Activated naive CD4-positive, alpha-beta T cell treated with anti-CD3 and anti-CD28 coated beads, Interleukin-2, amount 10 ng/mL, durations not matched to agents 7 days and 5 days (primary cell): ENCODE measurements around the gene TRIM15.
"Not testable (repeated sequence)": the region's sequence is repeated elsewhere in the genome, so short reads cannot be mapped to it uniquely, and the experiment has no call there.

ENCODE experiments used
- CTCF ChIA-PET: fragments of 350-600 bp; sonication (Branson Sonifier 250); formaldehyde crosslinking; loops from one replicate; lab custom pipeline; 2021; ENCODE audit warnings: antibody characterized with exemption; lab: Charles Lee
- DNase-seq: peaks from one replicate; pipeline ENCODE4 v3.0.0-alpha.2; 2020
- H3K27ac Mint-ChIP-seq: one replicate; pipeline ENCODE4 v1.8.0; 2021; ENCODE audit warnings: mild to moderate bottlenecking, moderate library complexity, mixed read lengths
- H3K27me3 Mint-ChIP-seq: one replicate; pipeline ENCODE4 v1.8.0; 2021; ENCODE audit warnings: mild to moderate bottlenecking, mixed read lengths
- H3K36me3 Mint-ChIP-seq: one replicate; pipeline ENCODE4 v1.8.0; 2021; ENCODE audit warnings: mixed read lengths
- H3K4me1 Mint-ChIP-seq: one replicate; pipeline ENCODE4 v1.8.0; 2021; ENCODE audit warnings: mixed read lengths
- H3K4me3 Mint-ChIP-seq: one replicate; pipeline ENCODE4 v1.8.0; 2021; ENCODE audit warnings: mild to moderate bottlenecking, moderate library complexity, mixed read lengths
- H3K9me3 Mint-ChIP-seq: one replicate; pipeline ENCODE4 v1.8.0; 2021; ENCODE audit warnings: mixed read lengths

Gene TRIM15

DNA sequence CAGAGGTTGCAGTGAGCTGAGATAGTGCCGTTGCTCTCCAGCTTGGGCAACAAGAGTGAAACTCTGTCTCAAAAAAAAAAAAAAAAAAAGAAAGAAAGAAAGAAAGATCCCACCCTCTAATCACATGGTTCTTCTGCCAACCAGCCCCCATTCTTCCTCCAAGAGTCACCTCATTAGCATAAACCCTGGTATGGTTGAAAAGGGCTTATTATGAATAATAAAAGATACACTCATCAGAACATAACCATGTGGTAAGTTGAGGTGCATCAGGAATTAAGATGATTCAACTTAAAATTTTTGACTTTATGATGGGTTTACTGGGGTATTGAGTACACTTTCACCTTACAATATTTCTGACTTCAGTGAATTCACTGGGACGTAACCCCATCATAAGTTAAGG, 28.2 kb upstream of the TRIM15 start:
- CTCF ChIA-PET, result interaction anchor here (1.7 to 6.4 kb wide), 2 partner anchors 30 to 32 kb away, joined by 8 to 180 read pairs; no protein-coding TSS in a partner anchor
- Mint-ChIP-seq H3K4me3 (no peak overlapping the region), H3K27ac (no peak overlapping the region), H3K27me3 (peaks cover 68% of the 10 kb centered on the region), H3K4me1 (peaks cover 17% of the 10 kb centered on the region), H3K36me3 (no peaks in the 10 kb centered on the region), H3K9me3 (no peaks in the 10 kb centered on the region)
- no peak for DNase-seq

- Mint-ChIP-seq H3K9me3 (no peaks in the 10 kb centered on the region), H3K4me1 (peaks cover 11% of the 10 kb centered on the region), H3K27me3 (peaks cover 63% of the 10 kb centered on the region), H3K36me3 (no peaks in the 10 kb centered on the region), H3K4me3 (no peak within 1 kb of the TSS), H3K27ac (no peak within 1 kb of the TSS)
- CTCF ChIA-PET, result interaction anchor here (1.7 kb wide), 1 partner anchor 33 kb away, joined by 8 read pairs; no protein-coding TSS in a partner anchor
- DNase-seq, result no peak
These were observed 27.6 kb upstream of the TRIM15 start, which contains the start of gene TRIM40 for GRCh38 chr6:30135757-30136156. TRIM40 (plus strand) TSS chr6:30136140; CDS start chr6:30137037, 897 bp downstream.

DNA sequence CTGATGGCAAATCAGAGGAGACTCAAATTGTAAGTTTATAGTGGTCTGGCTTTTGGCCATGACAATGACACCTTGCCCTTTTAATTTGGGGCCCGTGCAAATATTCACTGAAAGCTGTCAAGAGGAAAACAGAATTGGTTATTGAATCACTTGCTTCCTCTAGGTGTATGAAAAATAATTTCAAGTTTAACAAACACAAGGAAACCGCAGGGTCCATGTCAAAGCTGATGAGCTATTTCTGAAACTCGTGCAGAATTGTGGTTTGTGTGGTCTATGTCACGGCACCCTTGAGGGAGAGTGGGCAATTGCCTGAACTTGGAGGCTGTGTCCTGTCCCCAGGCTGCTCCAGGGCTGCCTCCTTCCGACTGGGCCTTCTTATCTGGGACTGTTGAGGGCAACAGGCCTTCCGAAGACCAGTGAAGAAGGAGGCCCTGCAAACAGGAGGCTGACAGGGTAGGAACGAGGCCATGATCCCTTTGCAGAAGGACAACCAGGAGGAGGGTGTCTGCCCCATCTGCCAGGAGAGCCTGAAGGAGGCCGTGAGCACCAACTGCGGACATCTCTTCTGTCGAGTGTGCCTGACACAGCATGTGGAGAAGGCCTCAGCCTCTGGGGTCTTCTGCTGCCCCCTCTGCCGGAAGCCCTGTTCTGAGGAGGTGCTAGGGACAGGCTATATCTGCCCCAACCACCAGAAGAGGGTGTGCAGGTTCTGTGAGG, 26.6 kb upstream of the TRIM15 start:
- peaks cover 8% of the 10 kb centered on the region for H3K4me1 Mint-ChIP-seq
- H3K36me3 Mint-ChIP-seq, result no peaks in the 10 kb centered on the region
- H3K27ac Mint-ChIP-seq, result no peak overlapping the region
- H3K4me3 Mint-ChIP-seq, result no peak overlapping the region
- peaks cover 63% of the 10 kb centered on the region for H3K27me3 Mint-ChIP-seq
- no peak for DNase-seq
- CTCF ChIA-PET, result interaction anchor here (1.7 kb wide), 1 partner anchor 34 kb away, joined by 8 read pairs; no protein-coding TSS in a partner anchor
- H3K9me3 Mint-ChIP-seq, result no peaks in the 10 kb centered on the region

GRCh38 chr6:30140240-30140639, 23.1 kb upstream of the TRIM15 start:
- H3K27me3 Mint-ChIP-seq, result peaks cover 56% of the 10 kb centered on the region

DNA sequence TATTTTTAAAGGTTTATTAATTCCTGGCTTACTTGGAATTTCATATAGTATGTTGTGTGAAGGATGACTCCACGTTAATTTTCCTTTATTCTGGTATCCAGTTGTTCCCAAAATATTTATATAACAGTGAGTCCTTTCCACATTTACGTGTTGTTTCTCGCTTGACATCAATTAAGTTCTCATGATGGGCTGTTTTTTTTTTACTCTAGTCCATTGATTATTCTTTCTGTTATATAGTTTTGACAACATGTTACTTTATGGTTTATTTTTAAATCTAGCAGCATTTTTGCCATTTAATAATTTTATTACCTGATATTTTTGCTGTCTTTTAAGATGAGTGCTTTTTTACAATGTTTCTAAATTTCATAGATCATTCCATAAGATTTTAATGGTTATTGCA, 20.7 kb upstream of the TRIM15 start:
- peaks cover 63% of the 10 kb centered on the region for H3K27me3 Mint-ChIP-seq
- CTCF ChIA-PET, result interaction anchor here (0.6 to 1.4 kb wide), 5 partner anchors 11 to 38 kb away, joined by 3 to 4 read pairs (median 3); no protein-coding TSS in a partner anchor

More at GRCh38 chr6:30140240-30140639, 23.1 kb upstream of the TRIM15 start:
- H3K4me1 Mint-ChIP-seq, H3K9me3 Mint-ChIP-seq, DNase-seq, H3K27ac Mint-ChIP-seq, H3K36me3 Mint-ChIP-seq, H3K4me3 Mint-ChIP-seq: not testable (repeated sequence)
- CTCF ChIA-PET, result interaction anchor here (0.9 kb wide), 1 partner anchor 37 kb away, joined by 3 read pairs; no protein-coding TSS in a partner anchor

GRCh38 chr6:30143780-30144179, 19.6 kb upstream of the TRIM15 start:
- Mint-ChIP-seq H3K4me1 (no peaks in the 10 kb centered on the region), H3K27me3 (peaks cover 62% of the 10 kb centered on the region), H3K4me3 (no peak overlapping the region), H3K36me3 (no peaks in the 10 kb centered on the region), H3K27ac (no peak overlapping the region), H3K9me3 (no peaks in the 10 kb centered on the region)
- DNase-seq, result no peak
- CTCF ChIA-PET, result interaction anchor here (1.2 to 1.4 kb wide), 2 partner anchors 11 to 39 kb away, joined by 3 read pairs; no protein-coding TSS in a partner anchor

More for the DNA sequence above, 20.7 kb upstream of the TRIM15 start:
- DNase-seq, result no peak
- Mint-ChIP-seq H3K4me1 (no peaks in the 10 kb centered on the region), H3K9me3 (no peaks in the 10 kb centered on the region), H3K27ac (no peak overlapping the region), H3K36me3 (no peaks in the 10 kb centered on the region), H3K4me3 (no peak overlapping the region)

- H3K4me3 Mint-ChIP-seq, result no peak overlapping the region
- H3K4me1 Mint-ChIP-seq, result no peaks in the 10 kb centered on the region
- no peaks in the 10 kb centered on the region for H3K36me3 Mint-ChIP-seq
- peaks cover 54% of the 10 kb centered on the region for H3K27me3 Mint-ChIP-seq
- no peak for DNase-seq
- no peak overlapping the region for H3K27ac Mint-ChIP-seq
- no peaks in the 10 kb centered on the region for H3K9me3 Mint-ChIP-seq
- CTCF ChIA-PET, result interaction anchor here (0.8 kb wide), 1 partner anchor 14 kb away, joined by 3 read pairs; no protein-coding TSS in a partner anchor
These were observed 18.5 kb upstream of the TRIM15 start for GRCh38 chr6:30144811-30145210.

GRCh38 chr6:30145818-30146217, 17.5 kb upstream of the TRIM15 start:
- no peak overlapping the region for H3K4me3 Mint-ChIP-seq
- H3K27ac Mint-ChIP-seq, result no peak overlapping the region
- H3K4me1 Mint-ChIP-seq, result no peaks in the 10 kb centered on the region
- H3K27me3 Mint-ChIP-seq, result peaks cover 62% of the 10 kb centered on the region
- no peak for DNase-seq
- H3K36me3 Mint-ChIP-seq, result no peaks in the 10 kb centered on the region
- CTCF ChIA-PET, result no interaction called here
- H3K9me3 Mint-ChIP-seq, result no peaks in the 10 kb centered on the region

- Mint-ChIP-seq H3K4me1 (peaks cover 4% of the 10 kb centered on the region), H3K9me3 (no peaks in the 10 kb centered on the region), H3K36me3 (no peaks in the 10 kb centered on the region), H3K4me3 (no peak overlapping the region), H3K27ac (no peak overlapping the region), H3K27me3 (peaks cover 56% of the 10 kb centered on the region)
- no peak for DNase-seq
- CTCF ChIA-PET, result interaction anchor here (0.9 to 1.8 kb wide), 3 partner anchors 16 to 44 kb away, joined by 3 to 7 read pairs (median 6); no protein-coding TSS in a partner anchor
These were observed 16.2 kb upstream of the TRIM15 start for GRCh38 chr6:30147096-30147495.

DNA sequence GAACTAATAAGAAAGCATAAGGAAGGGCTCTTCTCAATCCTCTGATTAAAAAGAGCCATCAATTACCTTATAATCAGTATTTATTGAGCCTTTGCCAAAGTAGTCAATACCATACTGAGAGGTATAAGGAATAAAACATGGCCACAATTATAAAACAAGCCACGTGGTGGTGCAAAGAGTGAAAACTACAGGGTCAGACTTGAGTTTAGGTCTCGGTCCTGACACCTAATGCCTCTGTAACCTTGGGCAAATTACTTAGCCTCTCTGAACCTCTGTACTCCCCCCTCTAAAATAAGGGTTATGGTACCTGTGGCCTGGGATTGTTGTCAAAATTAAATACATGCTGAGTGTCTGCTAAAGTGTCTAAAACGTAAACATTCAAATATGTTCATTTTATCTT, 14.1 kb upstream of the TRIM15 start:
- H3K27ac Mint-ChIP-seq, result no peak overlapping the region
- H3K36me3 Mint-ChIP-seq, result no peaks in the 10 kb centered on the region
- no peak for DNase-seq
- H3K27me3 Mint-ChIP-seq, result peaks cover 70% of the 10 kb centered on the region
- CTCF ChIA-PET, result no interaction called here
- peaks cover 4% of the 10 kb centered on the region for H3K4me1 Mint-ChIP-seq
- no peak overlapping the region for H3K4me3 Mint-ChIP-seq
- H3K9me3 Mint-ChIP-seq, result no peaks in the 10 kb centered on the region

GRCh38 chr6:30149858-30150550, 13.3 kb upstream of the TRIM15 start:
- CTCF ChIA-PET, result no interaction called here
- no peak overlapping the region for H3K27ac Mint-ChIP-seq
- H3K4me3 Mint-ChIP-seq, result no peak overlapping the region
- H3K9me3 Mint-ChIP-seq, result no peaks in the 10 kb centered on the region
- H3K27me3 Mint-ChIP-seq, result peaks cover 69% of the 10 kb centered on the region
- no peaks in the 10 kb centered on the region for H3K36me3 Mint-ChIP-seq
- H3K4me1 Mint-ChIP-seq, result peaks cover 4% of the 10 kb centered on the region
- DNase-seq, result no peak

GRCh38 chr6:30150671-30151395, 12.5 kb upstream of the TRIM15 start:
- CTCF ChIA-PET, result interaction anchor here (0.8 to 1.6 kb wide), 3 partner anchors 17 to 20 kb away, joined by 3 to 10 read pairs (median 5); no protein-coding TSS in a partner anchor
- peaks cover 63% of the 10 kb centered on the region for H3K27me3 Mint-ChIP-seq
- no peak for DNase-seq
- no peaks in the 10 kb centered on the region for H3K9me3 Mint-ChIP-seq
- no peak overlapping the region for H3K27ac Mint-ChIP-seq
- H3K4me3 Mint-ChIP-seq, result no peak overlapping the region
- peaks cover 4% of the 10 kb centered on the region for H3K4me1 Mint-ChIP-seq
- no peaks in the 10 kb centered on the region for H3K36me3 Mint-ChIP-seq

DNA sequence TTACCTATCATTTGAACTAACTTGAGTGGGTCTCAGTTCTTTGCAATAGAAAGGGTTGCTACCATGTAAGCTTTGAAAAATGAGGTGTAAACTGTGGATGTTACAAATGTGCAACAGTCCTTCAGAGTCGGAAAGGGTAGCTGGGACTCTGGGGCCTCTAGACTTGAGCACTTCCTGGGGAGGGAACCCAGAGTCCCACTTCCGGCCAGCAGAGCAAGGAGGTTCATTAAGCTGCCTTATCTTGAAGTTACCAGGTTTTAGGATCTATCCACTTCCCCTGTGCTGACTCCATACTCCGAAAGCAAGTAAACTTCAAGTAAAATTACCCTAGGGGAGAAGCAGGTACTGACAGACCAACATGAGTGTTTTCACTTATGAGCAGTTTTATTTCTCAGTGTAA, 11.8 kb upstream of the TRIM15 start:
- peaks cover 6% of the 10 kb centered on the region for H3K4me1 Mint-ChIP-seq
- no peak overlapping the region for H3K27ac Mint-ChIP-seq
- CTCF ChIA-PET, result interaction anchor here (1.5 to 1.6 kb wide), 2 partner anchors 19 to 20 kb away, joined by 5 to 10 read pairs; no protein-coding TSS in a partner anchor
- H3K36me3 Mint-ChIP-seq, result no peaks in the 10 kb centered on the region
- H3K9me3 Mint-ChIP-seq, result no peaks in the 10 kb centered on the region
- H3K27me3 Mint-ChIP-seq, result peaks cover 62% of the 10 kb centered on the region
- no peak overlapping the region for H3K4me3 Mint-ChIP-seq
- no peak for DNase-seq
